CD4-positive, alpha-beta T cell treated with Interleukin-10 for 1 hour (primary cell): Measurements from ENCODE around the gene LARP1B.
"Not testable (repeated sequence)": the region's sequence is repeated elsewhere in the genome, so short reads cannot be mapped to it uniquely, and the experiment has no call there.

Experiments used
- DNase-seq: peaks from one replicate; pipeline ENCODE4 v3.0.0-alpha.2; 2020

The LARP1B gene

DNA sequence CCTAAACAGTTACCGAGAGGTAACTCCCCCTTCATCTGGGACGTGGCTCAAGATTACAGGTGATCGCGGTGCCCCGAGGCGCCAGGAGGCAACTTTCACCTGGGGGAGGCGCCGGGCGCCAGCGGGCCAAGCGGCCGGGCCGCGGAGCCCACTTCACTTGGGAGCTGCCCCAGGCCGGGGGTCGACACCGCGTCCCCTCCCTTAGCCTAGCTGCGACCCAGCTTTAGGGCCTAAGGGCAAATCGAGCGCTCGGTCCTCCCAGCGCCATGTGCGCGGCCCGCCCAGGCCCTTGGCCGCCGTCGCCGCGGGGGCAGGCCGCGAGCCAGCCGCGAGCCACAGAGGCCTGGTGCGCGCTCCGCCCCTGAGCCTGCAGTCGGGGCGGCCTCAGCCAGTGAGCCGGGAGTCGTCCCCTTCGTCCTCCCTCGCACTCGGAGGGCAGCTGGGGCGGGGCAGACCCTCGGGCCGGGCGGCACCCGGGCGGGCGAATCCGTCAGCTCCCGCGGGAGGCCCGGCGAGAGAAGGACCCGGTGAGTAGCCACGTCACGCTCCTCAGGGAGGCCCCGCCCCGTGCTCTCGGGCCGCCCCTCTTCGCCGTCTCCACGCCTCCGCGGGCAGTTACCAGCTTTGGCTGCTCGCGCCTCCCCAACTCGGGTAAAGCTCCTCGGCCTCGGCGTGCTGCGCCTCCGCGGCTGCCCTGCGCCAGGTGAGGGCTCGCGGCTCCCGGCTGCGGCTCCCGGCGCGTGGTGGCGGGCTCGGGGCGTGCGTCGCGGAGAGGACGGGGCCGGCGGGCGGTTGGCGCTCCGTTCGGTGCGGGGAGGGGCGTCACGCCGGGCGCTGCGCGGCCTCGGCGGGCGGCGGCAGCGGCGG lies at the start of gene LARP1B:
LARP1B (plus strand) TSS at position 614 of the 867 bp plus-strand sequence. CDS start 13,640 bp downstream, outside the sequence.
- DNase-seq: peak; percentile 94

DNA sequence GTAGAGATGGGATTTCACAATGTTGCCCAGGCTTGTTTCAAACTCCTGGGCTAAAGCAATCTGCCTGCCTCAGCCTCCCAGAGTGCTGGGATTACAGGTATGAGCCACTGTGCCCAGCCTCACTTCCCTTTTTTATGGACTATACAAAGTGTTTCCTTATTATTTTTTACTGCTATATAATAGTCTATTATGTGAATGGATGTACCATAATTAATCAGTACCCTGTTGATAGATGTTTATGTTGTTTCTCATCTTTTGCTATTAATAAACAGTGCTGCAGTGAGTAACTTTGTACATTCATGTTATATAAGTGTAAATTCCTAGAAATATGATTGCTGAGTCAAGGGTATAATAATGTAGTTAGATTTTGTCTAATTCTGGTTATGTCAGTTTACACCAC lies 35.8 kb upstream of the LARP1B start:
- no peak for DNase-seq

DNA sequence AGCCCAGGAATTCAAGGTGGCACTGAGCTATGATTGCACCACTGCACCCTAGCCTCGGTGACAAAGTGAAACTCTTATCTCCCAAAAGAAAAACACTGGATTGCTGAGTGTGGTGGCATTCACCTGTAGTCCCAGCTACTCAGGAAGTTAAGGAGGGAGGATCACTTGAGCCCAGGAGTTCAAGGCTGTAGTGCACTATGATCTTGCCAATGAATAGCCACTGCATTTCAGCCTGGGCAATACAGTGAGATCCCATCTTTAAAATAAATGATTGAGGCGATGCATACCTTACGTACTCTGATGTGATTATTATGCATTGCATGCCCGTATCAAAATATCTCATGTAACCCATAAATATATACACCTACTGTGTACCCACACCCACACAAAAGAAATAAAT lies 31.2 kb upstream of the LARP1B start:
- DNase-seq: no peak

DNA sequence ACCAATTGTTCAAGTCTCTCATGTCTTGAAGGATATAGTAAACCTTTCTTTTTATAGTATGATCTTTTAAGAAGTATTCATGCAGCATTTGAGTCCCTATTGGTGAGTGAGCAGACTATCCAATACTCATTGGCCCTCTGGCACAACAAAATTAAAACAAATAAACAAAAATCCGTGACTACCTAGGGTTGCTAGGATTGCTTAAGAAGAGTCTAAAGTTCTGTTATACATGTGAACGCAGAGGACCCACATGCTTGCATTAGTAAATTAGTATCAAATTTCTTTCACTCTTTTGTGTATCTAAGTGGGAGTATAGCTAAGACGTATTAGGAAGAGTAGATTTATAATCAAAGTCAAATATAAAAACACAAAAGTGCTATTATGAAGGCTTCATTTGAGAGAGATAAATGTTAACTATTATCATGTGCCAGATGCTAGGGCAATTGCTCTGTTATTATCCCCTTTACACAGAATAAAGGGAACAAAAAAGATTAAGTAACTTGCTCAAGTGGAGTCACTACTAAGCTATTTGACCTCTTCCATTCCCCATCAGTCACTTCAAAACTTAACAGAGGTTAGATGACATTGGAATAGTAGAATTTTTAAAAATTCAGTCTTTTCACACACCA lies 29.2 kb upstream of the LARP1B start:
- DNase-seq: no peak

DNA sequence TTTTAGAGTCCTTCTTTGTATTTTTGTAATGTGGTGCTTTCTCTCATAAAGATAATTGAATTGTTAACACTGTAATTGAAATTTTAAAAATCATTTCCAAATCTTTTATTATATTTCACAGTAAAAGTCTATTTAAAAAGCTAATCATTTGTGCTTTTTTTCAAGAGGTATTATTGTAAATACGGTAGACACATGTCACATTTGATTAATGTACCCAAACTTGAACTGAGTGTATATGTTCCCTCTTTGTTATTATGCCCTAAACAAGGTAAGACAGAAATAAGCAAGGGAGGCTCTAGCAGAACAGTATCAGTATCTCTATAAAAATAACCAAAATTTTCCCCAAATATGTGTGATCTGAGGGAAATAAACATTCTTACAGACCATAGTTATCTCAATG lies 21.5 kb upstream of the LARP1B start:
- no peak for DNase-seq

DNA sequence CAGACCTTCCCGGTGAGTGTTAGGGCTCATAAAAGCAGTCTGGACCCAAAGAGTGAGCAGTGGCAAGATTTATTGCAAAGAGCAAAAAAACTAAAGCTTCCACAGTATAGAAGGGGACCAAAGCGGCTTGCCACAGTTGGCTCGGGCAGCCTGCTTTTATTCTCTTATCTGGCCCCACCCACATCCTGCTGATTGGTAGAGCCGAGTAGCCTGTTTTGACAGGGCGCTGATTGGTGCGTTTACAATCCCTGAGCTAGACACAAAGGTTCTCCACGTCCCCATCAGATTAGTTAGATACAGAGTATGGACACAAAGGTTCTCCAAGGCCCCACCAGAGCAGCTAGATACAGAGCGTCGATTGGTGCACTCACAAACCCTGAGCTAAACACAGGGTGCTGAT lies 14.1 kb upstream of the LARP1B start:
- DNase-seq: not testable (repeated sequence)

DNA sequence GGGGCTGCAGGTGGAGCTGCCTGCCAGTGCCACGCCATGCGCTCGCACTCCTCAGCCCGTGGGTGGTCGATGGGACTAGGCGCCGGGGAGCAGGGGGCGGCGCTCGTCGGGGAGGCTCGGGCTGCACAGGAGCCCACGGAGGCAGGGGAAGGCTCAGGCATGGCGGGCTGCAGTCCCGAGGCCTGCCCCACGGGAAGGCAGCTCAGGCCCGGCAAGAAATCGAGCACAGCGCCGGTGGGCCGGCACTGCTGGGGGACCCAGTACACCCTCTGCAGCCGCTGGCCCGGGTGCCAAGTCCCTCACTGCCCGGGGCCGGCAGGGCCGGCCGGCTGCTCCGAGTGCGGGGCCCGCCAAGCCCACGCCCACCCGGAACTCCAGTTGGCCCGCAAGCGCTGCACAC lies 13.6 kb upstream of the LARP1B start:
- DNase-seq: not testable (repeated sequence)

DNA sequence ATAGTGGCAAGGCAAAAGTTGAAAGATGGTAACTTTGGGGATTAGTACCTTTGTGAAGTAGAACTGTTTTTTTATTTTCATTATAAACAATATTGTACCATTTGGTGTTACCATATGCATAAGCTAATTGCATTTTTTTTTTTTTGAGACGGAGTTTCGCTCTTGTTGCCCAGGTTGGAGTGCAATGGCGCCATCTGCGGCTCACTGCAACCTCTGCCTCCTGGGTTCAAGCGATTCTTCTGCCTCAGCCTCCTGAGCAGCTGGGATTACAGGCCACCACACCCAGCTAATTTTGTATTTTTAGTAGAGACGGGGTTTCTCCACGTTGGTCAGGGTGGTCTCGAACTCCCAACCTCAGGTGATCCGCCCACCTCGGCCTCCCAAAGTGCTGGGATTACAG lies 9.9 kb upstream of the LARP1B start:
- DNase-seq: not testable (repeated sequence)

DNA sequence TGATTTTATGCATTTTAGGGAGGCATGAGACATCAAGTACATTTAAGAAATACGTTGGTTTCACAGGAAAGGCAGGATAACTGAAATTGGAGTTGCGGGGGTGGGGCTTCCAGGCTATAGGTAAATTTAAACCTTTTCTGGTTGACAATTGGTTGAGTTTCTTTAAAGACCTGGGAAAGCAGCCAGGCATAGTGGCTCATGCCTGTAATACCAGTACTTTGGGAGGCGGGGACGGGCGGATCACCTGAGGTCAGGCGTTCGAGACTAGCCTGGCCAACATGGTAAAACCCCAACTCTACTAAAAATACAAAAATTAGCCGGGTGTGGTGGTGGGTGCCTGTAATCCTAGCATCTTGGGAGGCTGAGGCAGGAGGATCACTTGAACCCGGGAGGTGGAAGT lies 6.2 kb upstream of the LARP1B start:
- DNase-seq: not testable (repeated sequence)

DNA sequence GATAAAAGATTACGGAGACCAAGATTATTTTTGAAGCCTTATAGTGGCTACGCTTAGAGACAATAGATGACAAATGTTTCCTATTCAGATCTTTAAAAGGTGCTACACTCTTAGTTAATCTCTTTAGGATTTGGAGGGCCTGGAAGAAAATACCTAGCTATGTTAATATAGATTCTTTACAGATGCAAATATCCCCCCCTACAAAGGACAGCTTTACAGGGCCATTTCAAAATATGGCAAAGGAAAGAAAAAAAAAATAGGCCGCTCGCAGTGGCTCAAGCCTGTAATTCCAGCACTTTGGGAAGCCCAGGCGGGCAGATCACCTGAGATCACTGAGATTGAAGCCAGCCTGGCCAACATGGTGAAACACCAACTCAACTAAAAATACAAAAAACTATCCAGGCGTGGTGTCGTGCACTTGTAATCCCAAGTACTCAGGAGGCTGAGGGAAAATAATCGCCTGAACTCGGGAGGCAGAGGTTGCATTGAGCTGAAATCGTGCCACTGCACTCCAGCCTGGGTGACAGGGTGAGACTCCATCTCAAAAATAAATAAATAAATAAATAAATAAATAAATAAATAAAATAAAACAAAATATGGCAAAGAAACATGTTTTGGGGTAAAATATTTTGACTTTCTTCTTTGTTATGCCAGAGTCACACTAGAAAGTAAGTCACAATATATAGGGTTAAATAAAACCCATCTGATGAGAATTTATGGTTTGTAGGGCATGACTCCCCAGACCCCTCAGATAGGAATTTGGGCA lies 5.5 kb upstream of the LARP1B start:
- not testable (repeated sequence) for DNase-seq

DNA sequence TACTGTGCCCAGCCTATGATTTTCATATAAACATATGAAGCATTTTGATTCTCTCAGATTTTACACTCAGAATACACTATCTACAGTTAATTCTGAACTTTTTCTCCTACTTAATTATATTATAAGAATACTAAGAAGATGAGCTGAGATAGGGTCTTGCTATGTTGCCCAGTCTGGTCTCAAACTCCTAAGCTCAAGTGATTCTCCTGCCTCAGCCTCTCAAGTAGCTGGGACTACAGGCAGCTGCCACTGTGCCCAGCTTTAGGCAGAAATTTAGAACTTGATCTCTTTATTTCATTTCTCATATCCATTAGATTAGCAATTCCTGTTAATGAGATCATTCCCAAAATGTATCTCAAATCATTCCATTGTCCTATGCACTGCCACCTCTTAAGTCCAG lies 4.7 kb upstream of the LARP1B start:
- no peak for DNase-seq

DNA sequence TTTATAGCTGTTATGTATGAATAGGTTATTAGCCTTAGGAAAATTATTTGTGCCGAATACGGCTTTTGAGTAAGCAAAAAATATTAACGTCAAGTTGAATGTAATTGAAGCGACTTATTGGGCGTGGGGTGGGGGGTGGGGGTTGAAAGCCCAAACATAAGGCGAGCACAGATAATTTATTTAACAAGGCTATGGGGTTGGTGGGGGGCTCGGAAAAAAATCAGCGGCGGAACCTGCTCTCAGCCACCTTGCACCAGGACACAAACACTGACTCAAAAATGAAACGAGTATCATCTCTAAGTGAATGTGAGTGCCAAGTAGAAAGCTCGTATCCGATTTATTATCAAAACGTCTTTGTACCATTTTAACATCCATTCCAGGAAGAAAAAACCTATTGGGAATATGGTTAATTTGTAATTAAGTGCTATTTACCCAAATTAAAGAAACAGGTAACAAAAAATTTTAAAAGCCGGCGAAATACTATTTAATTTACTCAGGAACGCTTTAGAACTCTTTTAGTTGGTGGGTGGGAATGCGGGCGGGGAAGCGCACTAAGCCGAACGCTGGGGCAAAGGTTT lies 902 bp upstream of the LARP1B start:
- no peak for DNase-seq

DNA sequence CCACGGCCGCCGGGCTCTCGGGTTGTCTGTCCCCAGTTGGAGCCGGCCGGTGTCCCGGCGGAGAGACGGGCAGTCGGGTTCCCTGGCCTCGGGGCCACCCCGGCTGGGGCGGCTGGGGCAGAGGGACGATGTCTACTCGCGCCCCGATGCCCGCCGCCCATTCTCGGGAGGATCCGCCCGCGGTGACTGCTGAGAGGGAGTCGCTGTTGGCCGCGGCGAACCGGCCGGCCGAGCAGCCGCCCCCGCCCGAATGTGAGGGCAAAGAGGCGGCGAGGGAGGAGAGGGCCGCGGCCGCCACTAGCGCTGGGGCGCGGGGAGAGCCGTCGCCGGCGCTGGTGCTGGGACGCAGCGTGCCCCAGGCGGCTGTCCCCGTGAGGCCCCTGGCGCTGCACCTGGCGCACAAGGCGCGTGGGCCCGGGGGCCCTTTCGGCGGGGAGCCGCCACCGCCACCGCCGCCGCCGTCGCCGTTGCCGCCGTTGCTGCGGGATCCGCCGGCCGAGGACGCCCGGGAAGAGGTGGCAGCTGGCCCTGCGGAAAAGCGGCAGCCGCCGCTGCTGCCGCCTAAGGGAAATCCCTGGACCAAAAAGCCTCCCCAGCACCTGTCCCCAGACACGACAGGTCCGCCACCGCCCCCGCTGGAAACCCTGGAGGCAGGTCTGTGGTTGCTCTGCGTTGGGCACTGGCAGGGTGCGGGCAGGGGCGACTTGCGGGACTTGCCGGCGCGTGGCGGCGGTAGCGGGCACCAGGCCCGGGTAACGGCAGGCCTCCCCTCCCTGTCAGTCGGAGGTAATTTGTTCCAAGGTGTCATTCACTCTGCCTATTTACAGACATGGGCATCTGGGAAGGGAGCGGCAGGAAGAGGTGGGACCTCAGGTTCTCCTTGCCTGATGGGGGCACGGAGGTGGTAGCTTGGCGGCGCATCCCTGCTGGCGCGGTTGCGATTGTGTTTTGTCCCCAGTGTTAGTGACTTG lies 739 bp downstream of the LARP1B start:
- DNase-seq: peak; percentile 65

DNA sequence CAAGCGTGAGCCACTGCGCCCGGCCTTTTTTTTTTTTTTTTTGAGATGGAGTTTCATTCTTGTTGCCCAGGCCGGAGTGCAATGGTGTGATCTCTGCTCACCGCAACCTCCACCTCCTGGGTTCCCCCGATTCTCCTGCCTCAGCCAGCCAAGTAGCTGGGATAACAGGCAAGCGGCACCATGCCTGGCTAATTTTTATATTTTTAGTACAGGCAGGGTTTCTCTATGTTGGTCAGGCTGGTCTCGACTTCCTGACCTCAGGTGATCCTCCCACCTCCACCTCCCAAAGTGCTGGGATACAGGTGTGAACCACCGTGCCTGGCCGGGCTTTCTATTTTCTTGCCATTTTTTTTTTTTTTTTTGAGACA lies 5.3 kb downstream of the LARP1B start:
- not testable (repeated sequence) for DNase-seq

DNA sequence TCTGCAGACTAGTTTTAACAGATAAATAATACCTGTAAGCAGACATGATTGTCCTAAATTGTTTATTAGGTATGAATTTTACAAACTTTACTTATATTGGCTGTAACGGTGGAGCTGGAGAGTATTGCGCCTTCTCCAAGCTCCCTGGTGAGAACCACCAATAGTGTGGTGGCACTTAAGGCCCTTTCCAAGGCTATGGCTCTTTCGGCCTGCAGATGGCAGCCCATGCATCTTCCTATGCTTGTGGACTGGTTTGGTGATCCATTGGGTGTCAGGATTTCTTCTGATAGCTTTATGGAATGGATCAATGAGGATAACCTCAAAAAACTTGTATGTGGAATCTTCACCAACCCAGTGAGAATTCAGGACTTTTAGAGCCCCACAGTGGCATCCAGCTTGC lies 7.8 kb downstream of the LARP1B start:
- DNase-seq: no peak

DNA sequence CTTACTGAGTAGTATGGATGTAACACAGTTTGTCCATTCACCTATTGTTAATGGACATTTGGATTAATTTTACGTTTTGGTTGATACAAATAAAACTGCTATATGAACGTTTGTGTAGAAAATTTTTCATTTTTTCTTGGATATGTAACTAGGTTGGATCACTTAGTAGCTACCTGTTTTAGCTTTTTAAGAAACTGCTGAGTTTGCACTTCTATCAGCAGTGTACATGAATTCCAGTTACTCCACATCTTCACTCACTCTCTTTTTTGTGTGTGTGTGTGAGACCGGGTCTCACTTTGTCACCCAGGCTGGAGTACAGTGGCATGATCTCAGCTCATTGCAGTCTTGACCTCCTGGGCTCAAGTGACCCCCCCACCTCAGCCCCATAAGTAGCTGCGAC lies 15.4 kb downstream of the LARP1B start:
- DNase-seq: no peak

DNA sequence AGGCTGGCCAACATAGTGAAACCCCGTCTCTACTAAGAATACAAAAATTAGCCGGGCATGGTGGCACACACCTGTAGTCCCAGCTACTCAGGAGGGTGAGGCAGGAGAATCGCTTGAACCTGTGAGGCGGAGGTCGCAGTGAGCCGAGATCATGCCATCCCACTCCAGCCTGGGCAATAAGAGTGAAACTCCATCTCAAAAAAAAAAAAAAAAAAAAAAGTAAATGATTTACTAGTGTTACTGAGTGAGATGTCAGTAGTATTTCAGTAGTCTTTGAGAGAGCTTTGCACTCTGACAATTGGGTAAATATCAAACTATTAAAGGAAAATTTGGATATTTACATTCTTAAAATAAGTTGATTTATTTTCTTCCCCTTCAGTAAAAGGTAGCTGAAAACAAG lies 34.2 kb downstream of the LARP1B start:
- not testable (repeated sequence) for DNase-seq

DNA sequence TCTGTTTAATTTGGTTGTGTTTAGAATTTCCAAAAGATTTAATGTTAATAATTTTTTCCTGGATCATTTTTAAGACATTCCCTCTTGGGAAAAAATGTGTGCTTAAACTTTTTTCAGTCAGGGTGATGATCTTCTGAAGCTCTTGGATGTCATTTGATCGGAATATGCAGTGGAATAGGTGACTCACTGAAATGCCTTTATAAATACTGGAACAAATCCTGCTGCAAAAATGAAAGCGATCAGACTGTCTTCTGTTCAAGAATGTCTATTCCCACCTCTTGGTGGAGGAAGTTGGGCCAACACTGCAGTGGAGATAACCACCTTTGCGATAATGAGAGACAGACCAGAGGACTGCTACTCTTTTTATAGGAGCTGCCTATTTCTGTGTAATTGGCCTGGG lies 46.7 kb downstream of the LARP1B start:
- no peak for DNase-seq

DNA sequence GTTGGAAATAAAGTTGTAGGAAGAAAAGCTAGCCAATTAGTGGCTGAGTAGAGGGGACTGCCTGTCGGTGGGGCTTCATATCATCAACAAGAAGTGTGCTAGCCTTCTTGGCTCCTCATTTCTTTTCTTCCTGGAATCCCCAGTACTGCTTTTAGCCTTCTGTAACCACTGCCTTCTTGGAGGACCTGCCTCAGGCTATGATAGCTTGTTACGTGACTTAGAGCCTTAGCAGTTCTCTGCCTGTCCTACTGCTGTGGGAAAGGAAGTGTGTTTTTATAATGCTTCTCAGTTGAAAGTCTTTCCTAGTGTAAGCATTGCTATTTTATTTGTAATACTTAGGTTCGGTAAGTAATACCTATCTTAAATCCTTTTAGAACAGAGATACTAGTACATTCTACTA lies 61.9 kb downstream of the LARP1B start:
- no peak for DNase-seq

DNA sequence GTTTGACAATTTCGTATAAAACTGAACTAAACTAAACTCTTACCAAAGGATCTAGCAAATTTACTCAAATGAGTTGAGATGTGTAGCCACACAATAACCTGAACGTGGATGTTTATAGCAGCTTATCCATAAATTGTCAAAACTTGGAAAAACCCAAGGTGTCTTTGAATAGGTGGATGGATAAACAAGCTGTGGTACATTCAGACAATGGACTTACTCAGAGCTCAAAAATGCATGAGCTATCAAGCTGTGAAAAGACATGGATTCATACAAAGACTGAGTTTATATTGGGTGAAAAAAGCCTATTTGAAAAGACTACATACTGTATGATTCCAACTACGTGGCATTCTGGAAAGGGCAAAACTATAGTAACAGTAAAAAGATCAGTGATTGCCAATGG lies 69.5 kb downstream of the LARP1B start:
- DNase-seq: no peak

DNA sequence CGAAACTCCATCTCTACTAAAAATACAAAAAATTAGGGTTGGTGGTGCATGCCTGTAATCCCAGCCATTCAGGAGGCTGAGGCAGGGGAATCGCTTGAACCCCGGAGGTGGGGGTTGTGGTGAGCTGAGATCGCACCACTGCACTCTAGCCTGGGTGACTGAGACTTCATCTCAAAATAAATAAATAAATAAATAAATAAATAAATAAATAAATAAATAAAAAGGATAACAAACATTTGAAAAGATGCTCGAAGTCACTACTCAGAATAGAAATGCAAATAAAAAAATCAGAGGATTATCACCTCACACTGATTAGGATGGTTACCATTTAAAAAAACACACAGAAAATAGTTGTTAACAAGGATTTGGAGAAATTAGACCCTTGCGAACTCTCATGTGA lies 73.8 kb downstream of the LARP1B start:
- no peak for DNase-seq

DNA sequence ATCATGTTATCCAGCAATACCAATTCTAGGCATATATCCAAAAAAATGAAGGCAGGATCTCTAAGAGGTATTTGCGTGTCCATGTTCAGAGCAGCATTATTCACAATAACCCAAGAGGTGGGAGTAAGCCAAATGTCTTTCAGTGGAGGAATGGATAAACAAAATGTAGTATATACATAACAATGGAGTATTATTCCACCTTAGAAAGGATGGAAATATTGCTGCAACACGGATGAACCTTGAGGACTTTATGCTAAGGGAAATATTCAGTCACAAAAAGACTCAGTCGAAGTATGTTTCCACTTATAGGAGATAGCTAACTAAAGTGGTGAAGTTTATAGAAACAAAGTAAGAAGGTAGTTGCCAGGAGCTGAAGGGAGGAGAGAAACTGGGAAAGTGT lies 74.3 kb downstream of the LARP1B start:
- DNase-seq: no peak
